H1 (cell line): ENCODE measurements around the gene DSP. TPM values are rescaled to one million over a fixed set of nuclear protein-coding genes. Genes with fewer than 3 reads are reported as not detected.
A peak's percentile ranks its signal among the peaks of the same experiment; 100 is the strongest.

Experiments
- CTCF ChIA-PET: fragments of 300-600 bp; sonication (Branson Sonifier 250); formaldehyde crosslinking; loops from one replicate; lab custom pipeline; 2021; ENCODE audit not compliant: partially characterized antibody; lab: Charles Lee
- POLR2A ChIA-PET: fragments of 300-600 bp; sonication (Branson Sonifier 250); formaldehyde crosslinking; loops from one replicate; lab custom pipeline; 2021; ENCODE audit warnings: inconsistent platforms; ENCODE audit not compliant: partially characterized antibody; lab: Charles Lee
- DNase-seq, 2 experiments: peaks; one replicate each; pipeline versions ENCODE4 v3.0.0 to v3.0.0-alpha.2; 2010 to 2022; ENCODE audit warnings: low spot score in 2 of 2, low read depth in 1 of 2, mixed read lengths in 1 of 2
- FAIRE-seq: peaks from 2 replicates; lab custom pipeline; 2011; peaks lifted over from hg19 to GRCh38; lab: Jason Lieb, UNC
- H2AFZ ChIP-seq: 2 replicates; pipeline ENCODE4 v1.8.1; 2012; ENCODE audit warnings: low read length, inconsistent platforms
- H2AK5ac ChIP-seq: 2 replicates; pipeline ENCODE4 v1.6.1; 2013; ENCODE audit warnings: low read depth, low read length
- H2BK120ac ChIP-seq: replicated peaks from 2 replicates; pipeline ENCODE3; 2013; ENCODE audit warnings: low read depth, low read length, inconsistent platforms
- H2BK12ac ChIP-seq: 2 replicates; pipeline ENCODE4 v1.6.1; 2013; ENCODE audit warnings: low read depth, low read length
- H2BK15ac ChIP-seq: 2 replicates; pipeline ENCODE4 v1.6.1; 2013; ENCODE audit warnings: low read length
- H2BK20ac ChIP-seq: 2 replicates; pipeline ENCODE4 v1.6.1; 2013; ENCODE audit warnings: low read length
- H2BK5ac ChIP-seq: 2 replicates; pipeline ENCODE4 v1.6.1; 2013; ENCODE audit warnings: low read depth, low read length
- H3K14ac ChIP-seq: 2 replicates; pipeline ENCODE4 v1.6.1; 2013; ENCODE audit warnings: inconsistent platforms; ENCODE audit not compliant: insufficient read length
- H3K18ac ChIP-seq: 2 replicates; pipeline ENCODE4 v1.6.1; 2013; ENCODE audit warnings: low read length; ENCODE audit errors: extremely low read depth
- H3K23ac ChIP-seq: 2 replicates; pipeline ENCODE4 v1.6.1; 2013; ENCODE audit warnings: inconsistent platforms; ENCODE audit not compliant: insufficient read length
- H3K23me2 ChIP-seq: 2 replicates; pipeline ENCODE4 v1.6.1; 2013; ENCODE audit warnings: low read depth, low read length
- H3K27ac ChIP-seq: 2 replicates; pipeline ENCODE4 v1.6.1; 2011; ENCODE audit warnings: low read depth, low read length, inconsistent platforms
- H3K27me3 ChIP-seq, 4 experiments: replicated peaks in 1 of 4; 1 replicate in 1 of 4; 2 replicates in 3 of 4; pipeline versions ENCODE4 v1.6.1 to v1.8.1; 2011 to 2013; ENCODE audit warnings: low read length in 3 of 4, mild to moderate bottlenecking in 3 of 4, inconsistent platforms in 2 of 4, mixed read lengths in 2 of 4, moderate library complexity in 1 of 4; ENCODE audit not compliant: control insufficient read depth in 3 of 4, insufficient read depth in 3 of 4; ENCODE audit errors: extremely low read depth in 1 of 4
- H3K36me3 ChIP-seq, 4 experiments: 2 replicates each; pipeline versions ENCODE4 v1.6.1 to v1.8.1; 2011 to 2013; ENCODE audit warnings: mild to moderate bottlenecking in 4 of 4, low read length in 3 of 4, moderate library complexity in 2 of 4, control low read depth in 1 of 4, inconsistent platforms in 1 of 4; ENCODE audit not compliant: insufficient read depth in 4 of 4, control insufficient read depth in 2 of 4
- H3K4ac ChIP-seq: replicated peaks from 2 replicates; pipeline ENCODE3; 2013; ENCODE audit warnings: low read length, low read depth, mixed read lengths, inconsistent platforms; ENCODE audit not compliant: insufficient read length
- H3K4me1 ChIP-seq, 4 experiments: replicated peaks in 1 of 4; 1 replicate in 1 of 4; 2 replicates in 3 of 4; pipeline versions ENCODE4 v1.6.1 to v1.8.1; 2011 to 2013; ENCODE audit warnings: low read length in 3 of 4, inconsistent platforms in 2 of 4, mixed read lengths in 1 of 4; ENCODE audit not compliant: insufficient read depth in 4 of 4, control insufficient read depth in 3 of 4
- H3K4me2 ChIP-seq, 2 experiments: 2 replicates each; pipeline versions ENCODE4 v1.6.1 to v1.8.1; 2011 to 2013; ENCODE audit warnings: low read depth in 2 of 2, low read length in 2 of 2, control low read depth in 1 of 2, inconsistent platforms in 1 of 2, mild to moderate bottlenecking in 1 of 2; ENCODE audit not compliant: insufficient read depth in 1 of 2
- H3K4me3 ChIP-seq, 4 experiments: fragments of 200-600, 300-600 bp in 1 of 4; sonication (generic), shearing (Covaris generic), sonication (Bioruptor Twin) in 1 of 4; 2 replicates each; pipeline versions ENCODE4 v1.5.1 to v1.8.1; 2011 to 2016; ENCODE audit warnings: low read length in 4 of 4, low read depth in 3 of 4, control low read depth in 2 of 4, inconsistent platforms in 2 of 4, mild to moderate bottlenecking in 2 of 4, mixed read lengths in 1 of 4, moderate library complexity in 1 of 4; ENCODE audit not compliant: insufficient read depth in 2 of 4; ENCODE audit errors: extremely low read depth in 1 of 4
- H3K56ac ChIP-seq: replicated peaks from 2 replicates; pipeline ENCODE3; 2013; ENCODE audit warnings: low read depth, mild to moderate bottlenecking, mixed read lengths, low read length, inconsistent platforms; ENCODE audit not compliant: insufficient read length
- H3K79me1 ChIP-seq: 2 replicates; pipeline ENCODE4 v1.6.1; 2013; ENCODE audit warnings: low read depth, low read length, control low read depth
- H3K79me2 ChIP-seq, 2 experiments: 2 replicates each; pipeline versions ENCODE4 v1.6.1 to v1.8.1; 2012 to 2013; ENCODE audit warnings: low read length in 2 of 2, mild to moderate bottlenecking in 2 of 2, inconsistent platforms in 1 of 2; ENCODE audit not compliant: insufficient read depth in 2 of 2, control insufficient read depth in 1 of 2
- H3K9ac ChIP-seq, 4 experiments: replicated peaks in 1 of 4; 1 replicate in 1 of 4; 2 replicates in 3 of 4; pipeline versions ENCODE4 v1.6.1 to v1.8.1; 2011 to 2013; ENCODE audit warnings: low read depth in 3 of 4, low read length in 3 of 4, control low read depth in 2 of 4, mild to moderate bottlenecking in 2 of 4, moderate library complexity in 2 of 4, inconsistent platforms in 1 of 4; ENCODE audit errors: extremely low read depth in 1 of 4
- H3K9me3 ChIP-seq, 2 experiments: 2 replicates each; pipeline versions ENCODE4 v1.6.1 to v1.8.1; 2012 to 2013; ENCODE audit warnings: mild to moderate bottlenecking in 2 of 2, moderate library complexity in 2 of 2, control low read depth in 1 of 2, inconsistent platforms in 1 of 2, low read depth in 1 of 2, low read length in 1 of 2, mixed read lengths in 1 of 2; ENCODE audit not compliant: insufficient read depth in 2 of 2
- H4K20me1 ChIP-seq, 2 experiments: replicated peaks in 1 of 2; 2 replicates each; pipeline versions ENCODE3 to v1.8.1; 2011 to 2013; ENCODE audit warnings: inconsistent platforms in 2 of 2, low read length in 2 of 2, mild to moderate bottlenecking in 1 of 2; ENCODE audit not compliant: insufficient read depth in 2 of 2, control insufficient read depth in 1 of 2
- H4K5ac ChIP-seq: 2 replicates; pipeline ENCODE4 v1.6.1; 2013; ENCODE audit warnings: low read length, low read depth, mixed read lengths, inconsistent platforms; ENCODE audit not compliant: insufficient read length
- H4K8ac ChIP-seq: 2 replicates; pipeline ENCODE4 v1.8.0; 2013; ENCODE audit warnings: mild to moderate bottlenecking, moderate library complexity, low read length, inconsistent platforms; ENCODE audit not compliant: insufficient read depth; ENCODE audit errors: extremely low read depth
- H4K91ac ChIP-seq: replicated peaks from 2 replicates; pipeline ENCODE3; 2013; ENCODE audit warnings: low read length, mixed read lengths, inconsistent platforms; ENCODE audit not compliant: insufficient read length
- BRCA1 ChIP-seq: IDR thresholded peaks from 2 replicates; pipeline ENCODE4 v1.6.1; 2012; ENCODE audit warnings: low read depth, low read length, improper control_type of control experiment
- JUN ChIP-seq: IDR thresholded peaks from 2 replicates; pipeline ENCODE4 v1.6.1; 2011; ENCODE audit warnings: low read depth, mild to moderate bottlenecking, improper control_type of control experiment, low read length
- NANOG ChIP-seq: IDR thresholded peaks from 2 replicates; pipeline ENCODE4 v1.6.1; 2011; ENCODE audit warnings: low read length, low read depth, mild to moderate bottlenecking, inconsistent platforms; ENCODE audit not compliant: insufficient read depth, poor library complexity, severe bottlenecking
- NRF1 ChIP-seq: IDR thresholded peaks from 2 replicates; pipeline ENCODE4 v1.6.1; 2011; ENCODE audit warnings: mild to moderate bottlenecking, low read depth, low read length, improper control_type of control experiment
- POLR2AphosphoS5 ChIP-seq: IDR thresholded peaks from 2 replicates; pipeline ENCODE4 v1.6.1; 2011; ENCODE audit warnings: low read depth, low read length
- RBBP5 ChIP-seq: IDR thresholded peaks from 2 replicates; pipeline ENCODE4 v1.7.1; 2012; ENCODE audit warnings: low read depth, mild to moderate bottlenecking, inconsistent platforms, low read length, moderate library complexity, borderline replicate concordance
- SAP30 ChIP-seq: fragments of 300-600 bp; sonication (generic); IDR thresholded peaks from 2 replicates; pipeline ENCODE4 v1.7.1; 2012; ENCODE audit warnings: low read length, moderate library complexity, mild to moderate bottlenecking, inconsistent platforms; ENCODE audit not compliant: insufficient read depth, insufficient replicate concordance
- TAF7 ChIP-seq: optimal IDR thresholded peaks from 2 replicates; pipeline ENCODE3; 2011; ENCODE audit warnings: low read depth, mild to moderate bottlenecking, inconsistent platforms, low read length, moderate library complexity, borderline replicate concordance
- TEAD4 ChIP-seq: IDR thresholded peaks from 2 replicates; pipeline ENCODE4 v1.6.1; 2012; ENCODE audit warnings: low read depth, low read length, inconsistent platforms, mixed read lengths
- WGBS, 2 experiments: shearing (Covaris generic) in 1 of 2; methylation state at CpG; one replicate each; pipeline versions ENCODE4 v1.1.6 to v1.1.7; 2013 to 2015; ENCODE audit warnings: low lambda C conversion rate in 2 of 2, mixed read lengths in 2 of 2, inconsistent platforms in 1 of 2, low coverage in 1 of 2, missing lambda C conversion rate in 1 of 2; ENCODE audit not compliant: insufficient replicate concordance in 2 of 2, insufficient coverage in 1 of 2, insufficient read length in 1 of 2; ENCODE audit errors: extremely low coverage in 1 of 2, missing lambda C conversion rate in 1 of 2; 5-methylcytosine and 5-hydroxymethylcytosine counted together
- polyA plus RNA-seq, 7 experiments: library from polyadenylated mRNA; depleted of rRNA in 3 of 7; stranded (reverse) in 5 of 7; unstranded in 2 of 7; fragments of >200 nt in 5 of 7; fragments of 200-250 nt in 2 of 7; gene quantifications; 1 replicate in 5 of 7; 2 replicates in 1 of 7; 4 replicates in 1 of 7; pipeline versions ENCODE4 v1.2.1 to v1.2.3, GENCODE V29; 2011 to 2013; ENCODE audit warnings: missing spikeins in 2 of 7, mixed read lengths in 2 of 7
- total RNA-seq: library from RNA; stranded (reverse); fragmentation: NEBNext Ultra II Directional; extraction: Animal tissue kit (Norgen Biotek cat#: 25700); gene quantifications from 2 replicates; pipeline ENCODE4 v1.2.1, GENCODE V29; 2021

Gene DSP
- total and polyA plus RNA-seq, 2 of the 8 experiments (the other 6 are each of a cell fraction or from before 2014, with no cell fraction given) = 14.3 to 48.5 TPM

DNA sequence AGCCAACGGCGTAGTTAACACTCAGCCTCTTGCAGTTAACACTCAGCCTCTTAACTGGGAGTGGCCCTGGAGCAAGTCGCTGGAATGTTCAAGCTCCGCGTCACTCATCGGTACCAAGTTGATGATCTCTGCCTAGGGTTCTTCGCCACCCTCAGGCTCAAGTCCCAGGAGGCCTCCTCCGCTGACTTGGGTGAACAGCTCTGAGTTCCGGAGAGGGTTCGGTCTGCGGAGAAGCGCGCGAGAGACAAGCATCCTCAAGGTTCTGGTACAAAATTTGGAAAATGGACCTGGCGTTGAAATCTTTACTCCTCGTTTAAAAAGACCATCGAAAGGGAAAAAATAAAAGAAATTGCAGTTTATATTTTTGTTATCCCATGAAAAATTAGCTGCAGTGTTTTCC is 876 bp upstream of the DSP start:
- H3K4ac ChIP-seq = no peak overlapping the region
- no peak overlapping the region for H2BK120ac ChIP-seq
- H3K18ac ChIP-seq = no peak overlapping the region
- H4K5ac ChIP-seq = no peak overlapping the region
- H3K4me1 ChIP-seq = peaks cover 3 to 12% (median 7%) of the 10 kb centered on the region in 4 experiments
- H3K36me3 ChIP-seq = no peaks in the 10 kb centered on the region
- ChIA-PET CTCF (interaction anchor here (1.2 kb wide), 1 partner anchor 97 kb away, joined by 4 read pairs; no protein-coding TSS in a partner anchor), POLR2A (interaction anchor here (1.1 to 1.9 kb wide), 4 partner anchors 12 to 151 kb away, joined by 3 to 6 read pairs (median 5); partner anchors contain the start of genes CAGE1 and RIOK1)
- DNase-seq (no peak), FAIRE-seq (no peak)
- no peak overlapping the region for H2BK5ac ChIP-seq
- H3K27ac ChIP-seq = no peak overlapping the region
- 14% methylated on average over 17 of the region's 17 CpGs; no CpG with 5 or more reads in 1 of the 2 experiments for WGBS, 2 experiments
- H3K9ac ChIP-seq = peak overlapping the region in 2 of 4 experiments; percentile 25 to 34; a peak in 2 of 7 replicates
- no peak overlapping the region for H4K8ac ChIP-seq
- H3K56ac ChIP-seq = no peak overlapping the region
- H3K79me1 ChIP-seq = 0 out of 2 replicates have a peak, but pooled peaks cover 2% of the 10 kb centered on the region
- peaks cover 4% of the 10 kb centered on the region; the same call in 1 of the 2 replicates for H3K23me2 ChIP-seq
- H2BK20ac ChIP-seq = no peak overlapping the region
- H2AK5ac ChIP-seq = no peak overlapping the region
- H3K4me3 ChIP-seq = peak overlapping the region; percentile 81 to 93 (median 83)
- no peak overlapping the region for H2BK15ac ChIP-seq
- H2BK12ac ChIP-seq = no peak overlapping the region
- H3K9me3 ChIP-seq = no peaks in the 10 kb centered on the region
- peak overlapping the region; percentile 79 to 86 for H3K4me2 ChIP-seq
- H4K20me1 ChIP-seq = peaks cover 0 to 2% of the 10 kb centered on the region in 2 experiments
- no peak overlapping the region for H4K91ac ChIP-seq
- H3K27me3 ChIP-seq = peaks cover 0 to 17% (median 11%) of the 10 kb centered on the region in 4 experiments; a peak in 6 of 7 replicates
- H3K79me2 ChIP-seq = peaks cover 0 to 23% of the 10 kb centered on the region in 2 experiments; a peak in 2 of 4 replicates
- H2AFZ ChIP-seq = no peak overlapping the region
- no peak overlapping the region for H3K14ac ChIP-seq
- TF ChIP-seq NANOG (no peak), SAP30 (no peak), TEAD4 (peak; percentile 90), NRF1 (no peak), JUN (no peak), RBBP5 (0 out of 2 replicates have a peak, but pooled peaks have one; percentile 36), TAF7 (no peak), BRCA1 (no peak), POLR2AphosphoS5 (no peak)
- no peak overlapping the region for H3K23ac ChIP-seq
